Cardiac fibroblast (primary cell): ENCODE data around the gene KCNJ11.
A peak's percentile ranks its signal among the peaks of the same experiment; 100 is the strongest.

Experiments
- DNase-seq, 2 donors: peaks; one replicate each; pipeline versions ENCODE4 v3.0.0 to v3.0.0-alpha.2; 2010; ENCODE audit warnings: low read depth in 2 of 2
- H3K4me3 ChIP-seq, 2 donors: replicated peaks in 1 of 2; 1 replicate in 1 of 2; 2 replicates in 1 of 2; pipeline ENCODE4 v1.5.1; 2011; ENCODE audit warnings: low read depth in 2 of 2, low read length in 2 of 2, mild to moderate bottlenecking in 2 of 2, moderate library complexity in 1 of 2
- CTCF ChIP-seq: IDR thresholded peaks from one replicate; pipeline ENCODE4 v1.5.1; 2011; ENCODE audit warnings: low read depth, mild to moderate bottlenecking, low read length, inconsistent platforms

Gene KCNJ11

DNA sequence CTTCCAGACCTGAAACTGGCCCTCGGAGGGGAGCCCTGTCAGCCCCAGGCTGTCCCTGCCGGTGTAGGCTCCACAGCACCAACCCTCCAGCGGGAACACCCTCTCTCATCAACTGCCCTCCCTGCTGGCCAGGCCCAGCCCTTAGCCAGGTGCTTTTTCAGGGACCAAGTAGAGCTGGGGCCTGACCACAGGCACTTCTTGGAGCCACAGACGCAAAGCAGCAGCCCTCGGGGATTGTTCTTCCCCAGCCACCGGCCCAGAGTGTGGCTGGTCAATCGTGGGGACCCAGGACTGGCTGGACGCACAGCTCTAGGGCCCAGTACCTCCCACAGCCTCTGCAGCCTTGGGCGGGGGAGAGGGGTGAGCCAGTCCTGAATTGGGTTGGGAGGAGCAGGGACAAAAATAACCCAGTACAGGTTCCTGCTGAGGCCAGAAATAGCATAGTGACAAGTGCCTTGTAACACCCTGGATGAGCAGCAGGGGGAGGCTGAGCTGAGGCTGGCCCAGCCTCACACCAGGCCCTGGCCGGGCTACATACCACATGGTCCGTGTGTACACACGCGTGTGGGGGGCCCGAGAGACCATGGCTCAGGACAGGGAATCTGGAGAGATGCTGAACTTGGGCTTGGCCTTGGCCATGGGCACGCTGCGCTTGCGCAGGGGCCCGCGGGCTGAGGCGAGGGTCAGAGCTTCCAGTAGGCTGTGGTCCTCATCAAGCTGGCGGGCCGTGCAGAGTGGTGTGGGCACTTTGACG is 2.0 kb downstream of the KCNJ11 start:
- TF ChIP-seq CTCF, result peak; percentile 88
- no peak overlapping the region for H3K4me3 ChIP-seq
- peak; percentile 61 for DNase-seq

- no peak for TF ChIP-seq CTCF
- no peak overlapping the region for H3K4me3 ChIP-seq
Measured at GRCh38 chr11:17385926-17386325, 2.5 kb downstream of the KCNJ11 start.

GRCh38 chr11:17385492-17385891 is 3.0 kb downstream of the KCNJ11 start:
- no peak for TF ChIP-seq CTCF
- no peak for DNase-seq
- no peak overlapping the region for H3K4me3 ChIP-seq

More at GRCh38 chr11:17385926-17386325, 2.5 kb downstream of the KCNJ11 start:
- DNase-seq, result no peak

GRCh38 chr11:17384002-17384511 is 4.4 kb downstream of the KCNJ11 start:
- TF ChIP-seq CTCF, result peak; percentile 87
- peak; percentile 88 to 89 for DNase-seq

DNA sequence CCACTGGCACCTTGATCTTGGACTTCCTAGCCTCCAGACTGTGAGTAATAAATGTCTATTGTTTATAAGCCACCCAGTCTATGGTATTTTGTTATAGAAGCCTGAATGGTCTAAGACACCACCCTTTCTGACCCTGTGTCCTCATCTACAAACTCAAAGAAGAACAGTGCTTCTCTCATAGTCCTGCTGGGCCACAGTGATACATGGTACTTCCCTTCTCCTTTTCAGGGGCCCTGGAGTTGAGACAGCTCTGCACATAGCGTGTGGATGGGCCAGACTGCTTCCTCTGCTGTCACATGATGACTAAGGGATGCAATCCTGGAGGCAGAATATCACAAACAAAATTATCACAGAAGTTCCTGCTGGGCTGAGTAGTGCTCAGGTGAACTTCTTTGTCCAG is 5.0 kb downstream of the KCNJ11 start:
- no peak overlapping the region for H3K4me3 ChIP-seq
- no peak for TF ChIP-seq CTCF
- DNase-seq, result peak in 1 of 2 donors; percentile 74

More at GRCh38 chr11:17384002-17384511, 4.4 kb downstream of the KCNJ11 start:
- H3K4me3 ChIP-seq, result no peak overlapping the region

DNA sequence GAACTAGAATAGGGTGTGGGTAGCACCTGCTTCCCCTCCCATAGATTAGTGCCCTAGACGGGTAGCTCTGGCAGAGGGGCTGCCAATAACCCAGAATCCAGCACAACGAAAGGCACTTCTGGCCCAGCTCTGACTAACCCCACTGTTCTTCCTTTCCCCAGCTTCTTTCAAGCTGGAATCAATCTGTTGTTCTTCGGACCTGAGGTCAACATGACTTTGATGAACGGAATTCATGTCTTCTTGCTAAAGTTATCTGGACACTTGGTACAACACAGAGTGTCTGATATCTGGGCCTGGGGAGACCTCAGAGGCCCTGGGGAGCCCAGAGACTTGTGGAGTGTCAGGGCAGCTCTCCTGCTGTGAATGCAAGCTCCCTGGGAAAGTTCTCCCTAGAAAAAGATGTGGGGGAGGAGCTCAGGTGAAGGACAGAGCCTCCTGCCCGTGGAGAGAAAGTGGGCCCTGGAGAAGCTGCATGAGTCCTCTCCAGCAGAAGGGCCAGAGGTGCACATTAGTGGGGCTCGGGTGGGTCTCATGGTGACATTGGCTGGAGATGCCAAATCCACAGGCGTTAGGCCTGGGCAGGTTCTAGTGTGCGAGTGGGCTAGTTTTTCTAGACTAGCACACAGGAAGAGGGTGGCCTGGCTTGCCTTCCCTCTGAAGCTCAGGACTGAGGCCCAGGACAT is 6.3 kb downstream of the KCNJ11 start:
- peak in 1 of 2 donors; percentile 58 for DNase-seq
- TF ChIP-seq CTCF, result no peak
- no peak overlapping the region for H3K4me3 ChIP-seq
